Activated CD4-positive, alpha-beta T cell treated with anti-CD3 and anti-CD28 coated beads for 4 hours (primary cell): Measurements from ENCODE around the gene CDC16.
"Not testable (repeated sequence)": the region's sequence is repeated elsewhere in the genome, so short reads cannot be mapped to it uniquely, and the experiment has no call there.

ENCODE experiments used
- DNase-seq, 2 donors: peaks; one replicate each; pipeline ENCODE4 v3.0.0-alpha.2; 2020

Gene CDC16, protein sequence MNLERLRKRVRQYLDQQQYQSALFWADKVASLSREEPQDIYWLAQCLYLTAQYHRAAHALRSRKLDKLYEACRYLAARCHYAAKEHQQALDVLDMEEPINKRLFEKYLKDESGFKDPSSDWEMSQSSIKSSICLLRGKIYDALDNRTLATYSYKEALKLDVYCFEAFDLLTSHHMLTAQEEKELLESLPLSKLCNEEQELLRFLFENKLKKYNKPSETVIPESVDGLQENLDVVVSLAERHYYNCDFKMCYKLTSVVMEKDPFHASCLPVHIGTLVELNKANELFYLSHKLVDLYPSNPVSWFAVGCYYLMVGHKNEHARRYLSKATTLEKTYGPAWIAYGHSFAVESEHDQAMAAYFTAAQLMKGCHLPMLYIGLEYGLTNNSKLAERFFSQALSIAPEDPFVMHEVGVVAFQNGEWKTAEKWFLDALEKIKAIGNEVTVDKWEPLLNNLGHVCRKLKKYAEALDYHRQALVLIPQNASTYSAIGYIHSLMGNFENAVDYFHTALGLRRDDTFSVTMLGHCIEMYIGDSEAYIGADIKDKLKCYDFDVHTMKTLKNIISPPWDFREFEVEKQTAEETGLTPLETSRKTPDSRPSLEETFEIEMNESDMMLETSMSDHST

DNA sequence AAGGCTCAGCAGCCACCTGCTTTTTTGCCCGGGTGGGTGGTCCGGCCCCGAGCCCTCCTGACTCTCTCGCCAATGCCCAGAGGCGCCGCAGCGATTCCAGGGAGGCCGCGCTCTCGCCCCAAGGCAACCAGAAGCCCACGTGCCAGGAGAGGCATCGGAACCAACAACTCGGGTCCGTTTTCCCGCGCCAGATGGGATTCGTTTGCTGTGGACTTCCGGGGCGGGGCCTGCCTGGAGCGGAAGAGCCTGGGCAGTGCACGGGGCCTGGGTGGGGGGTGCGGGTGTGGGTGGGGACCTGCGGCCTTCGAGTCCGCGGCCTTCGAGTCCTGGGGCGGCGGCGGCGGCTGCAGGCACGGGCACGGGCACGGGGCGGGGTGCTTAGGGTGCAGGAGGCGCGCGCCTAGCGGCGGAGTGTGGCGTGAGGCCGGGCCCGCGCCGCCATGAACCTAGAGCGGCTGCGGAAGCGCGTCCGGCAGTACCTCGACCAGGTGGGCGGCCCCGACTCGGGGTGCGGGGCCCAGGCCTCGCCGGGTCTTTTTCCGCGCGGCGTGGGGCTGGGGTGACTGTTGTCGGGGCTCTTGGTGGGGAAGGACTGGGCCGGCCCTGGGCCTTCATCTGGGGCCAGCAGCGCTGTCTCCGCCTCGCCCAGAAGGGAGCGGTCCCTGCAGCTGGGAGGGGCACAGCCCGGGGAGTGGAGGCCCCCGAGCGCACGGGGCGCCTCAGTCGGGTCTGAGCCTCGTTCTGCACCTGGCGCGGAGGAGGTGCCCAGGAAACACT lies at the start of gene CDC16:
Gene CDC16 (plus strand): TSS at position 253 of the 777 bp plus-strand sequence. CDS start 188 bp downstream, at position 441.
- peak; percentile 88 to 91 for DNase-seq

DNA sequence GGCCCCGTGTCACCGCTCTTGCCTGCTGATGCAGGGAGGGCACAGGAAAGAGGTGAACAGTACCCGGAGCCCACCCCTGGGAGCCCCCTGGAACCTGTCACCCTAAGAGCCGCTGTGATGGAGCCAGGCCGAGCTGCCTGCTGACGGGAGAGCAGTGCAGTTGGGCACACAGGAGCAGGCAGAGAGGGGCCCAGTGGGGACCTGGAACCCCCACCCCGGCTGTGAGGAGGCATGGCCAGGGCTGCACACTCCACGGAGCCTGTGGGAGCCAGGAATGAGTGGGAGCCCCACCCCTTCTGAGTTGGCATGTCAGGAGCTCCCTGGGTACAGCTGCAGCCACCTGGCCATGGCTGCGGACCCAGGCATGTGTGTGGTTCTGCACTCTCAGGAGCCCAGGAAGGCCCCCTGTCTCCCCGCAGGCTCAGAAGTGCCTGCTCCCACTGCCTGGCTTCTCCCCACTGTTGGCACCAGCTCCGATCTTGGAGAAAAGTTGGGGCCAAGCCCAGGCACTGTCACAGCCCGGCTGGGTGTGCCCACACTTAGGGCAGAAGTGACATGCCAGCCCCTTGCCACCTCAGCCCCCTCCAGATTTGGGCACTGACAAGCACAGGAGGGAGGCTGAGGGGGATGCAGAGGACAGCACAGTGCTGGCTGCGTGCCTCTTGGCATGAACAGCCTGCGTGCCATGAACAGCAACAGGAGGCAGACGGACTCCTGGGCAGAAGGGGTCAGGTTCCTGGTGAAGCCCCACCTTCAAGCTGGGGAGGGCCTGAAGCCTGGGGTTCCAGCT lies 49.3 kb upstream of the CDC16 start:
- DNase-seq = no peak

DNA sequence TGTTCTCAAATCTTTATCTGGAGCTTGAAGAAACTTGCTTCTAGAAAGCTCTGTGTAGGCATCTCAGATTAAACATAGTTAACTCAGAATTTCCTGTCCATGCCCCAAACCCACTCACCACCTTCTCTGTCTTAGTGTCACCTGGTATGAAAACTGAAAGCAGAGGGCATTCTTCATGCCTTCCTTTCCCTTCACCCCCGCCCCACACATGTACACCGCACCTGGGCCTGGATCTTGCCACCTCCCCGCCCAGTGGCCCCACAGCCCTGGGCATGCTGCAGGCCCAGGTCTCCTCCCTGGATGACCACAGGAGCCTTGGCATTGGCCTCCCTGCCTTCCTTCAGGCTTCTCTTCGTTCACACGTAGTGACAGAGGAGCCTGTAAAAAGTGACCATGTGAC lies 39.8 kb upstream of the CDC16 start:
- DNase-seq = peak in 1 of 2 donors; percentile 24

DNA sequence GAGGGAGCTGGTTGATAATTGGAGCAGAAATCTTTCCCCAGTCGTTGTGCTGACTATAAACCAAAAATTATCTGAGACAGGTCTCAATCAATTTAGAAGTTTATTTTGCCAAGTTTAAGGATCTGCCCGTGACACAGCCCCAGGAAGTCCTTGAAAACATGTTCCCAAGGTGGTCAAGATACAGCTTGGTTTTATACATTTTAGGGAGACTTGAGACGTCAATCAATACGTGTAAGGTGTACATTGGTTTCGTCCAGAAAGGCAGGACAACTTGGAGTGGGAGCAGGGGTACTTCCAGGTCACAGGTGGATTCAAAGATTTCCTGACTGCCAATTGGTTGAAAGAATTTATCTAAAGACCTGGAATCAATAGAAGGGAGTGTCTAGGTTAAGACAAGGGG lies 38.1 kb upstream of the CDC16 start:
- no peak for DNase-seq

DNA sequence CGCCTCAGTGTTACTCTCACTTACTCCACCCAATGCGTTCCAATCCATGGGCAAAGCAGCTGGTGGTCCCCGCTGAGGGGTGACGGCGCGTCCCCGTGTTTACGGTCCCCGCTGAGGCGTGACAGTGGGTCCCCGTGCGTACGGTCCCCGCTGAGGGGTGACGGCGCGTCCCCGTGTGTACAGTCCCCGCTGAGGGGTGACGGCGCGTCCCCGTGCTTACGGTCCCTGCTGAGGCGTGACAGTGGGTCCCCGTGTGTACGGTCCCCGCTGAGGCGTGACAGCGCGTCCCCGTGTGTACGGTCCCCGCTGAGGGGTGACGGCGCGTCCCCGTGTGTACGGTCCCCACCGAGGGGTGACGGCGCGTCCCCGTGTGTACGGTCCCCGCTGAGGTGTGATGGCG lies 36.1 kb upstream of the CDC16 start:
- DNase-seq = no peak

DNA sequence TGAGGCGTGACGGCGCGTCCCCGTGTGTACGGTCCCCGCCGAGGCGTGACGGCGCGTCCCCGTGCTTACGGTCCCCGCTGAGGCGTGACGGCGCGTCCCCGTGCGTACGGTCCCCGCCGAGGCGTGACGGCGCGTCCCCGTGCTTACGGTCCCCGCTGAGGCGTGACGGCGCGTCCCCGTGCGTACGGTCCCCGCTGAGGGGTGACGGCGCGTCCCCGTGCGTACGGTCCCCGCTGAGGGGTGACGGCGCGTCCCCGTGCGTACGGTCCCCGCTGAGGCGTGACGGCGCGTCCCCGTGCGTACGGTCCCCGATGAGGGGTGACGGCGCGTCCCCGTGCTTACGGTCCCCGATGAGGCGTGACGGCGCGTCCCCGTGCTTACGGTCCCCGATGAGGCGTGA lies 35.2 kb upstream of the CDC16 start:
- not testable (repeated sequence) for DNase-seq

DNA sequence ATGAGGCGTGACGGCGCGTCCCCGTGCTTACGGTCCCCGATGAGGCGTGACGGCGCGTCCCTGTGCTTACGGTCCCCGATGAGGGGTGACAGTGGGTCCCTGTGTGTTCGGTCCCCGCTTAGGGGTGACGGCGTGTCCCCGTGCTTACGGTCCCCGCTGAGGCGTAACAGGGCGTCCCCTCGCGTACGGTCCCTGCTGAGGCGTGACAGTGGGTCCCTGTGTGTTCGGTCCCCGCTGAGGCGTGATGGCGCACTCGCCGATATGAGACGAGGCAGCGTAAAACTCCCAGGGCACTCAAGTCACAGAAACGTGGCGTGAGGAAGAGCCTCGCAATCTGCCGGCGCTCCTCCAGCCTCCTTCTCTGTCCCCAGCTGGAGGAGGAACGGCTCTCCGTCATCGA lies 34.7 kb upstream of the CDC16 start:
- no peak for DNase-seq

DNA sequence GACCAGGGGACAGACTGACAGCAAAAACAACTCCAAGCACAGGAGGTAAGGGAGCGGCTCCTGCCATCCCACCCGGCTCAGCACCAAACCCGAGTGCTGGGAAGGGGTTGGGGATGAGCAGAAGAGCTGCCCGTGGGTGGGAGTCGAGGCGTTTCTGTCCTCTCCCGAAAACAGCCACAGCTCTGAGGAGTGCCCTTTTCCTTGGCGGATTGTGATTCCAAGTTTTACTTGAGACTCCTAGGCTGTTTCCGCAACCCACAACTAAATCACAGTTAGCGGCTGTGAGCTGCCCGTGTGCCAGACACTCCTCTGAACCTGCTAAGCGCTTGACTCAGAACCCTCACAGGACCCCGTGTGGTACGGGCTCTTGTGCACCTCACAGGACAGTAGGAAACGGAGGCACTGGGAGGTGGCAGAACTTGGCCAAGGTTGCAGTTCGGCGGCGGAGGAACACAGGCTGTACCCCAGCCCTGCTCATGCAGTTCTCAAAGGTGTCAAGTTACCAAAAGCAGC lies 34.2 kb upstream of the CDC16 start:
- DNase-seq = no peak

DNA sequence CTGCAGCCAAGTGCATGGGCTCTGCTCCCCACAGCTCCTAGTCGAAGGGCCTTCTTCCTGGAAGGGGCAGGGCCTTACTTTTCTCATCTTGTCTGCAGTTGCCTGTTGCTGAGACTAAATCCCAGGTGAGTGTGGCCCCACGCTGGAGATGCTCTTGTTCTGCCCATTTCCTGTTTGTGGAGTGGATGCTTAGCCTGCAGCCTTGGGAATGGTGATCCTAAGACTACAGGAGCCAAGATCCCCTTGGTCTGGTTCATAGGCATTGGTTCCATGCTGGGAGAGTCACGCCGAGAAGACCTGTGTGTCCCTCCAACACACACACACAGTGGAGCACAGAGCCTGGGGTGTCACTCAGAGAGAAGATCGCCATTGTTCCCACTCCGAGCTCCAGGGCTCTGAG lies 32.1 kb upstream of the CDC16 start:
- DNase-seq = no peak

DNA sequence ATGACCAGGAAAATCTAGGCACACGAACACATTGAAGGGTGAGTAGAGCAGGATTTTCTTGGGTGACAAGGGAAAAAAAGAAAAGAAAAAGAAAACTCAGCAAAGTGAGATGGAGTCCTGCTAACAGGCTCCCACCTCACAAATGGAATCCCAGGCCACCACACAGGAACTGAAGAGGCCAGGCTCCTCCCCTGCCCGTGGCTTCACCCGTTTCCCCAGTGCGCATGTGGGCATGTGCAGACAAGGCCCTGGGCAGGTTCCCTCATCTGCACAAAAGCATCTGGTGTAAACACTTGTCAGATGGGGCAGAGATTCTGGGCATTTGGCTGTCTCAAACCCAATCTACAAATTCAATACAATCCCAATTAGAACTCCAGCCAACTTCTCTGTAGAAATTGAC lies 31.2 kb upstream of the CDC16 start:
- peak; percentile 21 to 26 for DNase-seq

DNA sequence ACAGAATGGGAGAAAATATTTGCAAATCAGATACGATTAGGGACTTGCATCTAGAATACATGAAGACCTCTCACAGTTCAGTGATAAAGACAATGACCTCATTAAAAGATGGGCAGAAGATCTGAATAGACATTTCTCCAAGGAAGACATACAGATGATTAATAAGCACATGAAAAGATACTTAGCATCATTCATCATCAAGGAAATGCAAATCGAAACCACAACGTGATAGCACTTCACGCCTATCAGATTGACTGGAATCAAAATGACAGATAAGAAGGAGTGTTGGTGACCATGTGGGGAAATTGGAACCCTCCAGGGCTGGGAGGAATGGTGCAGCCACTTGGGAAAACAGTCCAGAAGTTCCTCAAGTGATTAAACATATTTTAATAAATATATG lies 29.8 kb upstream of the CDC16 start:
- no peak for DNase-seq

DNA sequence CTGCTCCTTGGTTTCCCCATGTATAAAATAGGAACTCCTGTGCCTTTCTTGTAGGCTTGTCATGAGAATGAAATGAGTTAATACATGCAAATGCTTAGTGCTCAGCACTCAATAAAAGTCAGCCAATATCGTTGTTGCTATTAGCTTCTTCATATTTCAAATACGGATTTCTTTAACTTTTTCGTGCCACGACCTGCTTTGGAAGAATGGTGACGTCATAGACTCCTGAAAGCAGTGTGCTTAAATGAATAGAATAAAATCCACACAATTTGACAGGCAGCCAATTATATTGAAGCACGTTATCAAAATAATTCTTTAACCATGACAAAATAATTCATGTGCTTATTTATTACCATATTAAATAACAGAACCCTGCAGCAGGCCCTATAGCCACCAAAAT lies 26.6 kb upstream of the CDC16 start:
- no peak for DNase-seq

DNA sequence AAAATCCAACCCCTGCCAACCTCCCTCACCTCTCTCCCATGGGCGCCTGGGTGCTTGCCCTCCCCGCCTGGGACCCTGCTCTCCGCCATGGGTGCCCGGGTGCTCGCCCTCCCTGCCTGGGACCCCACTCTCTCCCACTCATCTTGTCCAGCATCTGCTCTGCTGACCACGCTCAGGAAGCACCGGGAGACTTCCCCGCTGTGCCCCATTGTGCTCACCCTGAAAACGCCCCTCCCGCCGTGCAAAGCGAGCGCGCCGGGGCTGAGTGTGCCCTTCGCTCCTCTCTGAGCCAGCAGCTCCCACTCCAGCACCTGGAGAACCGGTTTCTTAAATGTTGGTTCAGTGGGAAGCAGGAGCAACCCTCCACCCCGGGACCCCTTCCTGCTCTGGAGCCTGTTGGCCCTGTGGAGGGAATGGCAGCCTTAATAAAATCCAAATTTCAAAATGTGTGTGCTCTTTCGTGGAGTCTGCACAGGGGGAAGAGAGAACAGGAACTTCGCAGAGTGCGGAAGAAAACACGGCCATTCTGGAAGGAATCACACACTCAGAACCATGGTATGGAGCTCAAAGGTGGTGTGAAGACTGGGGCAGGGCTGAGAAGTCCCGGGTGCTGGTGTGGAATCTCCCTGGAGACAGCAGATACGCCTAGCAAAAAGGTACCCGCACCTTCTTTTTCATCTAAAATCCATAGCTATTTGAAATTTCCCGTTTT lies 23.1 kb upstream of the CDC16 start:
- DNase-seq = no peak

DNA sequence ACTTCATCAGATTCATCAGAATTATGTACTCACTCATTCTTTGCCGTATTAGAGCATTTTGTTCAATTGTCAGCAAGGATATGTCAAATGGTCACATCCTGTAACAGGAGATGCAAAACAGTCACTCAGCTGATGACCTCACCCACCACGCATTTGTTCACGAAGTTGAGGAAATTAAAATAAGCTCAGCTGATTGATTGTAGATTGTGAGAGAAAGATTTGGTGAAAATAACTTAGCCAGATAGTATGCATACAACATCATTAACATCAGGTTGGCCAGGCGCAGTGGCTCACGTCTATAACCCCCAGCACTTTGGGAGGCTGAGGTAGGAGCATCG lies 22.6 kb upstream of the CDC16 start:
- no peak for DNase-seq

DNA sequence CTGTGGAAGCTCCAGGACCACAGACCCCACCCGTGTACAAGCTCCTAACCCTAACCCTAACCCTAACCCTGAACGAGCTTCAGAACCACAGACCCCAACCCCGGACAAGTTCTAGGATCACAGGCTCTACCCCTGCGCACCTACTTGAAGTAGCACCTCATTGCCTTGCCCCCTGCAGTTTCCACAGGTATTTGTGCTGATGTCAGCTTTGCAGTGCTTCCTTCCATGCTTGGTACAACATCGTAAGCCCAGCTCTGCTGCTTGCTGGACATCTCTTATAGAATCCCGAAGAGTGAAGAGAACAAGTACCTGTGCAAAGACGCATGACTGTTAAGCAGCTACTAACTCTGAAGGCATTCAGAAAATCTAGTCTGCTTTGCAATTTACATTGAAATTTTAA lies 20.7 kb upstream of the CDC16 start:
- DNase-seq = no peak

DNA sequence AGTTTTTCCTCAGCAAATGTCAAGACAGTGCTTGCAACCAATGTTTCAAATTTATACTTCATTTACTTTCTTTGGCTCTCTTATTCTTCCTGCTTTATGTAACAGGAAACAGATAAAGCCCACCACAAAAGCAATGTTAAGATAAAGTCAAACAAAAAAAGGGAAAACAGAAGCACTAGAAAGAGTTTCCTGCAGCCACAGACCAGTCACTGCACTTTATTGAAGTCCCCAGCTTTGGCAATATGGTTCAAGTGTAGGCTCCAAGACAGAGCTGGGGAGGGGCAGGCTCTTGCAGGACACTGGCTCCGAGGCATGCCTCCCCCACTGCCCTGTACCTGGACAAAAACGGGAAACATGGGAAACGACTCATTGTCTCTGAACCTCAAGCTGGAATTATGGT lies 15.3 kb upstream of the CDC16 start:
- DNase-seq = no peak

DNA sequence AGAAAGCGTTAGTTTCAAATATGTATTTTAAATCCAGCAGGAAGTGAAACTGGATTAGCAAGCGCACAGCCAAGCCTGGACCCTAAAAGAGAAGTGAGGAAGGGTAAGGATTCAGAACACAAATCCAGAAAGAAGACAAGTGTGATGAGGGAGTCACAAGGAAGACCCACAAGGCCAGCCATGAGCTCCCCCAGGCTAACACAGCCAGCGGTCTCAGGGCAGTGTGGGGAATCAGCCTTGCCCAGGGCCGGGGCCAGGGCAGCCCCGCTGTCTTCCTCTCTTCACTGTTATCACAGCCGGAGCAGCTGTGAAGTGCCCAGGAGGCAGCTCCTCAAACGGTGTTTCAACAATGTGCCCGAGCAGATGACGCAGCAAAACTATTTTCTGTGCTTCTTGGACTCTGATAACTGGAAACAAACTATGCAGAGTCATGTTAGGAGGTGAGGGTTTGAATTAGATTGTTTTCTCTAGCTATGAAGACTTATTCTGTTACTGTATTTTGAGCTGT lies 12.2 kb upstream of the CDC16 start:
- no peak for DNase-seq

DNA sequence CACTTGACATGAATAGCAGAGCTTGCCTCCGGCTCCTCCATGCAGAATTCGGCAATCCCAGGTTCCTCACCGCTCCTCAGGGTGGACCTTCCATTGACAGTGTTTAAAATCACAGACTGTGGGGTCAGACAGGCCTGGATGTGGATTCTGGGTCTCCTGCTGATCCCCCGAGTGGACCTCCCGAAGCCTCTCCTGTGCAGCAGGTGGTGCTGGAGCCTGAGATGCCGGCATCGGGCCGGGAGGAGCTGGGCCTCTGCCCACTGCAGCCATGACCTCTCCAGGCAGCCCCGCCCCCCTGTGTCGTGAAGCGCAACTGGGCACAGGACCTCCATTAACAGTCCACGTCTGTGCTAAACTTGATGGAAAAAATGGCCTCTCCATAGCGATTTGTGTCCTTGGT lies 10.5 kb upstream of the CDC16 start:
- no peak for DNase-seq

DNA sequence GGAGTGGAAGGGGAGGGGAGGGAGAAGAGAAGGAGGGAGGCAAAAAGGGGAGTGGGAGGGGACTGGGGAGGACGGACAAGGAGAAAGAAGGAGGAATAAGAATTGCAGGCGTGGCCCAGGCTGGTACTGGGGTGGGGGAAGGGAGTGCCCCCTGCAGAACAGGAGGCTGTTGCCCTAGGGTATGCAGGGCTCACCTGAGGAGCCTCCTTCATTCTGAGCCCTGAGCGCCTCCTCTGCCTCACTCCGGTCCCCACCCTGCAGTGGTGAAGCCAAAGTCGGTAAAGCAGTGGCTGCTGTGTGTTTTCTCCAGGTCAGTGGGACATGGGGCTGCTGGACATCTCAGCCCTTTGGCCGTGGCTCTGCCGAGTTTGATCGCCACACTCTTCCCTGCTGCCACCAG lies 9.1 kb upstream of the CDC16 start:
- DNase-seq = no peak

DNA sequence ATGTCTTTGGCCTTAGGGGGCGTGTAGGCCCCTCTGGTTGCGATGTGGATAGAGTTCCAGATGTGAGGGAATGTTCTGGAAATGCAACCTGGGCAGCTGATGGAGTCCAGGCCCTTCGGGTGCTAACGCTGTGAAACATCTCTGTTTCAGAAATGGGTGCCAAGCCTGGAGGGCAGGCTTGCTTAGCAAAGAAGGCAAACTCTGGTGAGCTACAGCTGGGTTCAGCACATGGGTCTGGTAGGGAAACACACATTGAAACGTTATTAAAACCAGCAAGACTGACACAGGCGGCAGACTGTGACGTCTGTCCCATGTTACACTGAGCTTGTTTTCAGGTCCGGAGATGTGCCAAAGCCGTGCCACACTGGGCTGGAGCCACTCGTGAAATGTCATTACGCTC lies 8.6 kb upstream of the CDC16 start:
- no peak for DNase-seq

DNA sequence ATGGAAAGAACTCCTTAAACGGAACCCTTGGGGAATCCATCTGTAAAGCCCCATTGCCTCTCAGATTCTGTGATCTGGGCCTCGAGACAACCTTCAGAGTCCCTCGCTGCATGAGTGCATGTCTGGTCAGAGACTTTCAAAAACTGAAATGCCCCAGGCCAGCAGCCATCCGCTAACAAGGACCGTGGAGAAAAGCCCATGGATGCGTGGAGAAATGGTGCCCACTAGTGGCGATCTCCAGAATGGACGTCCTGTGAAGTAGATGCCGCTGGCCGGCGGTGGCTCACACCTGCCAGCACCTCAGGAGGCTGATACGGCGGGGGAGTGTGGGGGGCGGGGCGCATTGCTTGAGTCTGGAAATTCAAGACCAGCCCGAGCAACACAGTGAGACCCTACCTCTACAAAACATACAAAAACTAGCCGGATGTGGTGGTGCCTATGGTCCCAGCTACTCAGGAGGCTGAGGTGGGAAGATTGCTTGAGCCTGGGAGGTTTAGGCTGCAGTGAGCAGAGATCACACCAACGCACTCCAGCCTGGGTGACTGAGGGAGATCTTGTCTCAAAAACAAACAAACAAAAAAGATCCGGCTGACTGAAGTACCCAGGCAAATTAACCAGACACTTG lies 7.9 kb upstream of the CDC16 start:
- peak; percentile 81 to 88 for DNase-seq

DNA sequence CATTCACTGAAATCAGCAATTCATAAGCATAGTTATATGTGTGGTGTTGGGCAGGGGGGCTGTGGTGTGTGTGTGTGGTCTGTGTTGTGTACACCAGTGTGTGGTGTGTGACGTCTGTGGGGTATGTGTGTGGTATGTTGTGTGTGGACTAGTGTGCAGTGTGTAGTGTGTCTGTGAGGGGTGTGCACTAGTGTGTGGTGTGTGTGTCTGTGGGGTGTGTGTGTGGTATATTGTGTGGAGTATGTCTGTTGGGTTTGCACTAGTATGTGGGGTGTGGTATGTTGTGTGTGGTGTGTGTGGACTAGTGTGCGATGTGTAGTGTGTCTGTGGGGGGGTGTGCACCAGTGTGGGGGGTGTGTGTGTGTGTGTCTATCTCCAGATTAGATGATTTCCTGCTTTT lies 7.2 kb upstream of the CDC16 start:
- DNase-seq = no peak
